IPS-18c (cell line): Measurements from ENCODE around the gene PRM1.
A peak's percentile ranks its signal among the peaks of the same experiment; 100 is the strongest.

Experiments used
- H3K4me3 ChIP-seq: 2 replicates; pipeline ENCODE4 v1.7.0; 2013; ENCODE audit warnings: low read depth, mild to moderate bottlenecking, low read length, moderate library complexity; ENCODE audit not compliant: insufficient read depth
- H3K9me3 ChIP-seq: one replicate; pipeline ENCODE4 v1.6.1; 2013; ENCODE audit warnings: mild to moderate bottlenecking, low read length, moderate library complexity; ENCODE audit not compliant: control insufficient read depth, insufficient read depth

The PRM1 gene

DNA sequence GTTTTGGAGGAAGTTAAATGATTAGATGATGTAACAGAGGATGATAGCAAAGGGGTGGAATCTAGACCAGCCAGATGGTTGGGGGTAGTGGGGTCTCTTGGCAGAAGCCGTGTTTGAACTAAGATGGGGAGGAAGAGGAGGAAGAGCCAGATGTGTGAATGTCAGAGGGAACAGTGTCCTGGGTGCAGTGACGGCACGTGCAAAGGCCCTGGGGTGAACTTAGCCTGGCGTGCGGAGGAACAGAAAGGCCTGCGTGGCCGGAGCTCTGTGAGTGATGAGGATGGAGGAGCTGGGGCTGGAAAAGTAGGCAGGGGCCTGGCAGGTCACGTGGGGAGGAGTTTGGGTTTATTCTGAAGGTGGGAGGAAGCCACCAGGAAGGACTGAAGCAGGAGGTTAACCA, 37.7 kb upstream of the PRM1 start:
- Histone ChIP-seq H3K9me3 (no peaks in the 10 kb centered on the region), H3K4me3 (no peak overlapping the region)

GRCh38 chr16:11316331-11317015, 35.3 kb upstream of the PRM1 start:
- Histone ChIP-seq H3K4me3 (no peak overlapping the region), H3K9me3 (no peaks in the 10 kb centered on the region)

DNA sequence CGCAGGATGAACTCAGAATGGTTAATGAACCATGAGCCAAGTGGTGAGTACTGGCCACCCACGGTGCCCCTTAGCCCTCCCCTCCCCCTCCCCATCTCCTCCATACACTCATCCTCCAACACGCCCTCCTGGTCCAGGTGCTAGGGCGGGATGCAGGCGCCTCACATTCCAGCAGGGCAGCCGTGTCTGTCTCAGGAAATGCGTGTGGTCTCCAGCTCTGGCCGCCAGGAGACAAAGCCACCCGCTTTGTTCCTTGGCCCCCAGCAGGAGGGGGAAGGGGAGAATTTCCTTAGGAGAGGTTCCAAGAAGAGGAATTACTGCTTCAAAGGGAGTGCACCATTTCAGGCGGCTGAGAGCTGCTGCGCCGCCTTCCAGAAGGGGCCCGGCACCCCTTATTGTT, 34.4 kb upstream of the PRM1 start:
- H3K4me3 ChIP-seq: peak overlapping the region; percentile 22; the same call in 1 of the 2 replicates

DNA sequence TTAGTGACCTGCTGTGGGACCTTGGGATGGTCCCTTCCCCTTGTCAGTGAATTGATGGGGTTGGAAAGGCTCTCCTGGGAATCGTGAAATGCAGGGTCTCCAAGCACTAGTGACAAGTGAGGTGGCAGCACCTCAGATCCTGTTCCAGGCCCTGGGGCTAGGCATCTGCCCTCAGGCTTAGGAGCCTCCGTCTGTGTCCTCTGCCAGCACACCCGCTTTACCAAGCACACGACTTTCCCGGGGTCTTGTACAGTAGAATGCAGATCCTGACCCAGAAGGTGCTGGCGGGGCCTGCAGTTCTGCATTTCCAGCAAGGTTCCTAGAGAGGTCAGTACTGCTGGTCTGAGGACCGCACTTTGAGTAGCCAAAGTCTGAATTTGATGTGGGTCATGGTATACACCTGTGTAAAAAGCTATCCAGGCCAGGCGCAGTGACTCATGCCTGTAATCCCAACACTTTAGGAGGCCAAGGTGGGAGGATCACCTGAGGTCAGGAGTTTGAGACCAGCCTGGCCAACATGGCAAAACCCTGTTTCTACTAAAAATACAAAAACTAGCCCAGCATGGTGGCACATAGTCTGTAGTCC, 33.3 kb upstream of the PRM1 start:
- H3K9me3 ChIP-seq: no peaks in the 10 kb centered on the region
- peak overlapping the region; percentile 3; the same call in 1 of the 2 replicates for H3K4me3 ChIP-seq

More for the DNA sequence above, 34.4 kb upstream of the PRM1 start:
- H3K9me3 ChIP-seq: no peaks in the 10 kb centered on the region

DNA sequence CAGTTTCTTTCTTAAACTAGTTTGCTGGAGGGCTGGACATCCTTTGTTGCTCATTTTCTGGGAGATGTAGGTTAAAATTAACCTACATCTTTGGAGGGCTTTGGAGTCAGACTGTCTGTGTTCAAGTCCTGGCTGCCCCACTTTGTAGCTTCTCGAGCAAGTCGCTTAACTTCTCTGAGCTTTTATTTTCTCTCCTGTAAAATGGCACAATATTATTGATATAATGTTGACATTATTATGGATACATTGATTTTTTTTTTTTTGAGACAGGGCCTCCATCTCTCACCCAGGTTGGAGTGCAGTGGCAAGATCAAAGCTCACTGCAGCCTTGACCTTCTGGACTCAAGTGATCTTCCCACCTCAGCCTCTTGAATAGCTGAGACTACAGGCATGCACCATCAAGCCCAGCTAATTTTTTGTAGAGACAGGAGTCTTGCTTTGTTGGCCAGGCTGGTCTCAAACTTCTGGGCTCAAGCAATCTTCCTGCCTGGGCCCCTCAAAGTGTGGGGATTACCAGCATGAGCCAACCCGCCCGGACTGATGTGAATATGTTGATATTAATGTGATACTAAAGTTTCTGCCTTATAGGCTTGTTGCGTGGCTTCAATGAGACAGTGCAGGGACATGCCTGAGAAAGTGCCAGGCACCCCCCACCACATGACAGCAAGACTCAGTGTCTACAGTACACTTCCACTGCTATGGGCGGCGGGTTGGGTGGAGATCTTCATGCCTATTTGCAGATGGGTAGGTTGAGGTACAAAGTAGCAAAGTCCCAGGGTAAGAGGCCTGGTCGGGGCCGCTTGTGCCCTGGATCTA, 32.6 kb upstream of the PRM1 start:
- no peaks in the 10 kb centered on the region for H3K9me3 ChIP-seq
- no peak overlapping the region; the same call in 1 of the 2 replicates for H3K4me3 ChIP-seq

DNA sequence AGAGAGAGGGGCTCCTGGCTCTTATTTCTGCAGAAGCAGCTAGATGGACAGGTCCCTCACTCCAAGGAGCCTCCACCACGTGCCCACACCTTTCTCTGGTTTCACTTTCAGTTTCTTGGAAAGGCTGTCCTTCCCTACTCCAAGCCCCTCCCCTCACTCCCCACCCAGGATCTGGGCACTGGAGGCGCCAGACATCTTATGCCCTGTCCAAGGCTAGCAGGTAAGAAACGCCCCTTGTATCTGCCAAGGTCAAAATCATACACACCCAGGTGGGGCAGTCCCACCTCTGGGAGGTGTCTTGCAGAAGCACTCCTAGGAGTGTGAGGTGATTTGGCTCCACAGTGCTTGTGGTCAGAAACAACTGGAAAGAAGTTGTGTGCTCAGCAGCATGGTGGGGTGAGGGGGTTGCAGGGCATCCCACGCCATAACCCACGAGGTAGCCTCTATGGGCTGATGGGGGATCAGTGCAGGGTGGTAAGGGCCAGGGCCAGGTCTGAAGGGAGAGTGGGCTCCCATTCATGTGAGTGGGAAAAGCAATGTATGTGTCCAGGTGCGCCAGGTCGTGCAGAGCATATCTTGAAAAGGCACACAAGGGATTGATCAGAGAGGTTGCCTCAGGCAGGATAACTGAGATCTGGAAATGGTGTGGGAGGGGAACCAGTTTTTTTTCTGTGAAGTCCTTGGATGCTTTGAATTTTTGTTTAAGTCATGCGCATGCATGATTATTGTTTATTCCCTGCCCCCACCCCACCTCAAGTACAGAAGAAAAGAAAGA, 31.8 kb upstream of the PRM1 start:
- H3K4me3 ChIP-seq: no peak overlapping the region; the same call in 1 of the 2 replicates
- H3K9me3 ChIP-seq: no peaks in the 10 kb centered on the region

GRCh38 chr16:11310997-11311561, 29.9 kb upstream of the PRM1 start:
- Histone ChIP-seq H3K9me3 (no peaks in the 10 kb centered on the region), H3K4me3 (no peak overlapping the region)

GRCh38 chr16:11310634-11310977, 29.5 kb upstream of the PRM1 start:
- no peaks in the 10 kb centered on the region for H3K9me3 ChIP-seq
- H3K4me3 ChIP-seq: no peak overlapping the region

DNA sequence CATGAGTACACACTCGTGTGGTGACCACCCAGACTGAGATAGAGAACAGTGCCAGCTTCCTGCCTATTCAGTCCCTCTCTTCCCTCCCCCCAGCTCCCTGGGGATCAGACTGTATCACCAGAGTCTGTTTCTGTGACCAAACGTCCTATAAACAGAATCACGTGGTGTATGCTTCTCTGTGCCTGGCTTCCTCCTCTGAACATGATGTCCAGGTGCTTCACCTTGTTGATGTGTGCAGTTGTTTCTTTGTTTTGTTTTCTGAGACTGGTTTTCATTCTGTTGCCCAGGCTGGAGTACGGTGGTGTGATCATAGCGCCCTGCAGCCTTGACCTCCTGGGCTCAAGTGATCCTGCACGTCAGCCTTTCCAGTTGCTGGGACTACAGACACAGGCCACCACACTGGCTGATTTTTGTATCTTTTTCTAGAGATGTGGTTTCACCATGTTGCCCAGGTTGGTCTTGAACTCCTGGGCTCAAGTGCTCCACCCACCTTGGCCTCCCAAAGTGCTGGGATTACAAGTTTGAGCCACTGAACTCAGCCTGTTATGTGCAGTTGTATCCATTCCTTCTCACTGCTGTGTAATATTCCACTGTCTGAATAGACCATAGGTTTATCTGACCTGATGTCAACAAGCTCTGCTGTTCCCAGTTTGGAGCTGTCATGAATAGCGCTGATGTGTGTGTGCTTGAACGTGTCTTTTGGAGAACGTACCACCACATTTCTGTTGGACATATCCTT, 28.9 kb upstream of the PRM1 start:
- no peak overlapping the region for H3K4me3 ChIP-seq
- H3K9me3 ChIP-seq: no peaks in the 10 kb centered on the region

DNA sequence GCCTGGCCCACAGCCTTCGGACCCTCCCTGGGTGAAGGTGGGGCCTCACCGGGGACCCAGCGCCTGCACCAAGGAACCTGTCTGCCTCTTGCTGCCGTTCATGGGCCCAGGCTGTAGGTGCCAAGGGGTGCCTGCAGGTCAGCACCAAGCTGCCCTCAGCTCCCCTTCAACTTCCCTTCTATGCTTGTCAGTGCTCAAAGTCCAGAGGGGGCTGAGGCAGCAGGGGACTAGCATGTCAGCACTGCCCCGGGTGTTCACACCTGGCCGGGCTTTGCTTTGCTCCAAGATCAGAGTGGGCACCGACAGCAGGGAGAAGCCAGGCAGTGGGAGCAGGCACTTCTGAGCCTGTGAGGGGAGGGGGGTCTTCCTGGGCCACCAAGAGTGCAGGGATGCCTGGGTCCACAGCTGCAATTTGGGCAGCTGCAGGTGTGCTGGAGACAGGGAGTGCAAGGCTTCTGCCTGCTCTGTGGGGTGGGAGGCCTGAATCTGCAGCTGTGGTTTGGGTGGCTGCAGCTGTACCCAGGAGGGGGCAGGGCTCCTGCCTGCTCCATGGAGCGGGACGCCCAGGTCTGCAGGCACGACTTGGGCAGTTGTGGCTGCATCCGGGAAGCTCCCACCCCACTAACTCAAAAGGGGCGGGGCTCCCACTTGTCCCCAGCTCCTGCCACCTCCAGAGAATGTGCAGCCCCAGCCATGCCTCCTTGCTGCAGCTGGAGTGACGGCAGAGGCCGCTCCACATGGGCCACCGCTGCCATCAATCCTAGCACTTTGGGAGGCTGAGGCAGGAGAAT, 27.6 kb upstream of the PRM1 start:
- Histone ChIP-seq H3K9me3 (no peaks in the 10 kb centered on the region), H3K4me3 (no peak overlapping the region)

- no peak overlapping the region for H3K4me3 ChIP-seq
- no peaks in the 10 kb centered on the region for H3K9me3 ChIP-seq
Measured at GRCh38 chr16:11307639-11308492, 26.7 kb upstream of the PRM1 start.

GRCh38 chr16:11306997-11307638, 26.0 kb upstream of the PRM1 start:
- H3K4me3 ChIP-seq: no peak overlapping the region
- H3K9me3 ChIP-seq: no peaks in the 10 kb centered on the region

DNA sequence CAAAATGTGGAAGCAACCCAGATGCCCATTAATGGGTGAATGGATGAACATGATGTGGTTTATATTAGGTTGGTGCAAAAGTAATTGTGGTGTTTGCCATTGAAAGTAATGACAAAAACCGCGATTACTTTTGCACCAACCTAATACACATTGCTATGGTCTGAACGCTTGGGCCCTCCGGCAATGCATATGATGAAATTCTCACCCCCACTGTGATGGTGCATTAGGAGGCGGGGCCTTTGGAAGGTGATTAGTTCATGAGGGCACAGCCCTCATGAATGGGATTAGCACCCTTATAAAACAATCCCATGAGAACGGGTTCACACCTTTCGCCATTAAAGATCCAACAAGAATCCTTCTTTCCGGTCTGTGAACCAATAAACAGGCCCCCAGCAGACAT, 25.3 kb upstream of the PRM1 start:
- Histone ChIP-seq H3K9me3 (no peaks in the 10 kb centered on the region), H3K4me3 (no peak overlapping the region)

DNA sequence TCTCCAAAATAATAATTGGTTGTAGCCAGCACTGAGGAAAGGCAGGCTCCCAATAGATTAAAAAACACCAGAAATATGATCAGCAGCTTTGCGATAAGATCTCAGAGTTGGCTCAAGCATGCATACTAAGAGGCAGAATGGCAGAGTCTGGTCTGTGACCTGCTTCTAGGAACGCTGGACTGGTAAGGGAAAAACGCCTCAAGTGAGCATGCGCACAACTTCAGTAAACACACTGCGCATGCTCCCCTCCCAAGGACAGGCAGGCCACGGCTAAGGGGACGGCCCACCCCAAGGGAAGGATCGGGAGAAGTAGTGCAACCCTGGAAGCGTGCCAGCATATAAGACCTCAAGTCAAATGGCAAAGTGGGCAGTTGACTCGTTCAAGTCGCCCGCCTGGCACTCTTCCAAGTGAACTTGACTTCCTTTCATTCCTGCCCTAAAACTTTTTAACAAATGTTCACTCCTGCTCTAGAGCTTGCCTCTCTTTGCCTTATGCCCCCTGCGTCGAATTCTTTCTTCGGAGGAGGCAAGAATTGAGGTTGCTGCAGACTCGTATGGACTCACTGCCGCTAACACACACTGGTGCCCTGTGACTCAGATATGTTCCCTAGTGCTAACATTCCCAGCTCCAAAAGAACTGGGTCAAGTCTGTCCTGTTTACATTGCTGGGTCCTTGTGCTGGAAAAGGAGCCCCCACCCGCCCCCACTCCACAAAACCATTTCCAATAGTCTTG, 22.4 kb upstream of the PRM1 start:
- Histone ChIP-seq H3K9me3 (no peaks in the 10 kb centered on the region), H3K4me3 (no peak overlapping the region)
